ENCODE results near the gene TUT4.

TUT4 gene

GRCh38 chr1:52546852-52547251, 6.0 kb downstream of the TUT4 start:
- CTCF ChIA-PET = no interaction called here

GRCh38 chr1:52544665-52545525, 8.0 kb downstream of the TUT4 start:
- CTCF ChIA-PET = no interaction called here
- POLR2A ChIA-PET = interaction anchor here (0.7 kb wide), 1 partner anchor 73 kb away, joined by 6 read pairs; no protein-coding TSS in a partner anchor
- DNase-seq (ENCODE audit: extremely low spot score) = no peak
- TF ChIP-seq, protein P1, sequence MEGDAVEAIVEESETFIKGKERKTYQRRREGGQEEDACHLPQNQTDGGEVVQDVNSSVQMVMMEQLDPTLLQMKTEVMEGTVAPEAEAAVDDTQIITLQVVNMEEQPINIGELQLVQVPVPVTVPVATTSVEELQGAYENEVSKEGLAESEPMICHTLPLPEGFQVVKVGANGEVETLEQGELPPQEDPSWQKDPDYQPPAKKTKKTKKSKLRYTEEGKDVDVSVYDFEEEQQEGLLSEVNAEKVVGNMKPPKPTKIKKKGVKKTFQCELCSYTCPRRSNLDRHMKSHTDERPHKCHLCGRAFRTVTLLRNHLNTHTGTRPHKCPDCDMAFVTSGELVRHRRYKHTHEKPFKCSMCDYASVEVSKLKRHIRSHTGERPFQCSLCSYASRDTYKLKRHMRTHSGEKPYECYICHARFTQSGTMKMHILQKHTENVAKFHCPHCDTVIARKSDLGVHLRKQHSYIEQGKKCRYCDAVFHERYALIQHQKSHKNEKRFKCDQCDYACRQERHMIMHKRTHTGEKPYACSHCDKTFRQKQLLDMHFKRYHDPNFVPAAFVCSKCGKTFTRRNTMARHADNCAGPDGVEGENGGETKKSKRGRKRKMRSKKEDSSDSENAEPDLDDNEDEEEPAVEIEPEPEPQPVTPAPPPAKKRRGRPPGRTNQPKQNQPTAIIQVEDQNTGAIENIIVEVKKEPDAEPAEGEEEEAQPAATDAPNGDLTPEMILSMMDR (IDR thresholded peaks at IDR 0.05; ENCODE audit: control extremely low read depth, extremely low read depth, low read depth, missing control alignments) = no peak

More at GRCh38 chr1:52546852-52547251, 6.0 kb downstream of the TUT4 start:
- TF ChIP-seq, protein P1 (IDR thresholded peaks at IDR 0.05; ENCODE audit: control extremely low read depth, extremely low read depth, low read depth, missing control alignments) = no peak
- DNase-seq (ENCODE audit: extremely low spot score) = no peak
- POLR2A ChIA-PET = no interaction called here

DNA sequence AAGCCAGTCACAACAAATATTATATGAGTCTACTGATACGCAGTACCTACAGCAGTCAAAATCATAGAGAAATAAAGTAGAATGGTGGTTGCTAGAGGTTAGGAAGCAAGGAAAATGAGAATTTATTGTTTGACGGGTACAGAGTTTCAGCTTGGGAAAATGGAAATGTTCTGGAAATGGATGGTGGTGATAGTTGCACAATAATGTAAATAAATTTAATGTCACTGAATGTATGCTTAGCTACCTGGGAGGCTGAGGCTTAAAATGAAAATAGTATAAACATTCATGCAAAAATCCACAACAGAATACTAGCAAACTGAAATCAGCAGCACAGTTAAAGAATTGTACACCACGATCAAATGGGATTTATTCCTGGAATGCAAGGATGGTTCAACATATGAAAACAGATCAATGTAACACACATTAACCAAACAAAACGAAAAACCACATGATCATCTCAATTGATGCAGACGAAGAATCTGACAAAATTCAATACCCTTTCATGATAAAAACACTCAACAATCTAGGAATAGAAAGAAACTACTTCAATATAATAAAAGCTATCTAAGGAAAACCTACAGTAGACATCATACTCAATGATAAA, 10.7 kb downstream of the TUT4 start:
- ChIA-PET POLR2A (no interaction called here), CTCF (no interaction called here)
- TF ChIP-seq, protein P1 (IDR thresholded peaks at IDR 0.05; ENCODE audit: control extremely low read depth, extremely low read depth, low read depth, missing control alignments) = no peak
- DNase-seq (ENCODE audit: extremely low spot score) = no peak

GRCh38 chr1:52534928-52535764, 17.7 kb downstream of the TUT4 start:
- TF ChIP-seq, protein P1 (IDR thresholded peaks at IDR 0.05; ENCODE audit: control extremely low read depth, extremely low read depth, low read depth, missing control alignments) = no peak
- CTCF ChIA-PET = interaction anchor here (1.6 kb wide), 1 partner anchor 13 kb away, joined by 4 read pairs; no protein-coding TSS in a partner anchor
- POLR2A ChIA-PET = no interaction called here
- DNase-seq (ENCODE audit: extremely low spot score) = no peak

DNA sequence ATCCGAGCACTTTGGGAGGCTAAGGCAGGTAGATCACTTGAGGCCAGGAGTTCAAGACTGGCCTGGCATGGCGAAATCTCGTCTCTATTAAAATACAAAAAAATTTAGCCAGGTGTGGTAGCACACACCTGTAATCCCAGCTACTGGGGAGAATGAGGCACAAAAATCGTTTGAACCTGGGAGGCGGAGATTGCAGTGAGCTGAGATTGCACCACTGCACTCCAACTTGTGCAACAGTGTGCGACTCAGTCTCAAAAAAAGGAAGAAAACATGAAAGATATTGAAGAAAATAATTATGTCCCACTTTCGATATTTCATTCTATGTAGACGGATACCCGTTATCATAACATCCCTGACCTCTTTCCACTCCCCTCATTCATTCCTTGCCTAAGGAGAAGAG, 19.2 kb downstream of the TUT4 start:
- CTCF ChIA-PET = interaction anchor here (0.7 to 1.0 kb wide), 2 partner anchors 19 to 34 kb away, joined by 3 read pairs; partner anchors contain the start of gene TUT4
- no peak for DNase-seq (ENCODE audit: extremely low spot score)
- TF ChIP-seq, protein P1 (IDR thresholded peaks at IDR 0.05; ENCODE audit: control extremely low read depth, extremely low read depth, low read depth, missing control alignments) = no peak
- POLR2A ChIA-PET = no interaction called here

- POLR2A ChIA-PET = no interaction called here
- DNase-seq (ENCODE audit: extremely low spot score) = no peak
- TF ChIP-seq, protein P1 (IDR thresholded peaks at IDR 0.05; ENCODE audit: control extremely low read depth, extremely low read depth, low read depth, missing control alignments) = no peak
- CTCF ChIA-PET = interaction anchor here (0.7 to 1.4 kb wide), 4 partner anchors 20 to 109 kb away, joined by 3 read pairs; partner anchors contain the start of gene TUT4
These were observed 20.1 kb downstream of the TUT4 start for GRCh38 chr1:52532731-52533327.
